GM12875 (cell line): ENCODE data around the gene ERO1B.

Experiments used
- H3K4me3 ChIP-seq: one replicate; pipeline ENCODE4 v1.5.1; 2011; ENCODE audit warnings: low read depth, low read length, control low read depth
- CTCF ChIP-seq: IDR thresholded peaks from 2 replicates; pipeline ENCODE4 v1.5.1; 2011; ENCODE audit warnings: low read depth, mild to moderate bottlenecking, control low read depth, inconsistent platforms, low read length, moderate library complexity, borderline replicate concordance; ENCODE audit not compliant: insufficient read depth

Gene ERO1B

GRCh38 chr1:236211815-236212214, 69.9 kb downstream of the ERO1B start:
- no peak for TF ChIP-seq CTCF
- H3K4me3 ChIP-seq = no peak overlapping the region

DNA sequence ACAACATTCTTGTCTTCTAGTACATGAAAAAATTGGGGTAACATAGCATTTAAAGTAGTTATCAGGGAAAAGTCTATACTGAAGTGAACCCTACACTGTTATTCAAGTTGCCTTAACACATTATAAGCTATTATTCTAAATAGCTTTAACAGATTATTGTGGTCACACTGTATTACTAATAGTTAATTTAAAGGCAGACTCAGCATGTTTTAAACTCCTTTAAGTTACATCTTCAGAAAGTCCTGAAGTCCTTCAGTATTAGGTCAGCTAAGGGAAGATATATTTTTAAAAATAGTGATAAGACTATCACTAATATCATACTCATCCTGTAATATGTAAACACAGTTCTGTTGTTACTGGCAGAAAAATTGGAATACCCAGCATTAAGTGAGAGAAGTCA, 72.0 kb downstream of the ERO1B start:
- H3K4me3 ChIP-seq = no peak overlapping the region
- no peak for TF ChIP-seq CTCF

- no peak overlapping the region for H3K4me3 ChIP-seq
Observed at GRCh38 chr1:236209185-236209584, 72.6 kb downstream of the ERO1B start.

GRCh38 chr1:236207569-236207968, 74.2 kb downstream of the ERO1B start:
- no peak for TF ChIP-seq CTCF

More at GRCh38 chr1:236209185-236209584, 72.6 kb downstream of the ERO1B start:
- TF ChIP-seq CTCF = no peak

GRCh38 chr1:236207121-236207520, 74.6 kb downstream of the ERO1B start:
- H3K4me3 ChIP-seq = no peak overlapping the region
- TF ChIP-seq CTCF = no peak

More at GRCh38 chr1:236207569-236207968, 74.2 kb downstream of the ERO1B start:
- H3K4me3 ChIP-seq = no peak overlapping the region

DNA sequence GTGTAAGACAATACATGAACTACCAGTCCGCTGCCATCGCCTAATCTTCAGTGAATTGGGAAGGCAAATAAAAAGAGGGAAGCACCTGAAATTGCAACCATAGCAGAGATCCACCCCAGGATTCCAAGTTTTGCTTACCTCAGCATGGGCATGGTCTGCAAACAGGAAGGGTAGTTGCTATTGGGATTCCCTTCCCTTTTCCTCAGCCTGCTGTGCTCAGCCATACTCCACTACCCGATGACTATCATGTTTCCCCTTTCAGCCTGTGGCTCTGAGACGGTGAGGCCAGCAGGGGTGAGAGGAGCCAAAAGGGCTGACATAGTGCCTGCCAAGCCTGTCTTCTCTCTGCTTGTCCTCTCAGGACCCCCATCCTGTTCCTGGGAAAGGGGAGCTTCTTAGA, 75.2 kb downstream of the ERO1B start:
- H3K4me3 ChIP-seq = no peak overlapping the region
- no peak for TF ChIP-seq CTCF

DNA sequence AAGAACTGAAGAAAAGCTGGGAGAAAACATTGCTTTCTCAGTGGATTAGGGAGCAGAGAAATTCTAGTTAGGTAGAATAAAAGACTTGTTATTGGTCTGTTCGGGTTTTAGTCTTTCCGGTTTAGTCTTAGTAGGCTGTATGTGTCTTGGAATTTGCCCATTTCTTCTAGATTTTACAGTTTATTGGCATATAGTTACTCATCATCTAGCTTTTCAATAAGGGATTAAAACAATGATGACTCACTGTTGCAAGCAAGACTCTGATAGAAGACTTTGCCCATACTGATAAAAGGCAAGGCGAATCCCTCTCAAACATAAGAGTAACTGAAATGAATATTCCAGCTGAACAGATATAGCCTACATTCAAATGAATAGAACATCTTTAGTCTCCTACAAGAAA, 77.1 kb downstream of the ERO1B start:
- TF ChIP-seq CTCF = no peak
- H3K4me3 ChIP-seq = no peak overlapping the region
